HUES64 (cell line): ENCODE measurements around the gene EIF4E2.

Source experiments
- H3K27ac ChIP-seq: 2 replicates; pipeline ENCODE4 v1.7.0; 2013; ENCODE audit warnings: low read depth, low read length, inconsistent platforms
- H3K27me3 ChIP-seq: 2 replicates; pipeline ENCODE4 v1.6.1; 2013; ENCODE audit warnings: mild to moderate bottlenecking, low read length; ENCODE audit not compliant: insufficient read depth
- H3K36me3 ChIP-seq: 2 replicates; pipeline ENCODE4 v1.6.1; 2013; ENCODE audit warnings: mild to moderate bottlenecking, low read length; ENCODE audit not compliant: insufficient read depth
- H3K4me1 ChIP-seq: 2 replicates; pipeline ENCODE4 v1.6.1; 2013; ENCODE audit warnings: mild to moderate bottlenecking, low read length, moderate library complexity; ENCODE audit not compliant: insufficient read depth
- H3K4me3 ChIP-seq: 2 replicates; pipeline ENCODE4 v1.5.1; 2013; ENCODE audit warnings: mild to moderate bottlenecking, low read length, moderate library complexity
- H3K9ac ChIP-seq: 2 replicates; pipeline ENCODE4 v1.6.1; 2013; ENCODE audit warnings: mild to moderate bottlenecking, low read depth, low read length
- H3K9me3 ChIP-seq: 2 replicates; pipeline ENCODE4 v1.6.1; 2013; ENCODE audit warnings: low read depth, low read length; ENCODE audit not compliant: insufficient read depth
- WGBS: fragments of 150-250, 120-280 bp; methylation state at CpG from one replicate; pipeline ENCODE4 v1.1.7; 2013; ENCODE audit warnings: missing lambda C conversion rate; 5-methylcytosine and 5-hydroxymethylcytosine counted together

Gene EIF4E2

GRCh38 chr2:232541195-232541960 is 9.1 kb upstream of the EIF4E2 start:
- Histone ChIP-seq H3K9me3 (no peaks in the 10 kb centered on the region), H3K36me3 (no peaks in the 10 kb centered on the region; the same call in 1 of the 2 replicates), H3K27ac (no peak overlapping the region), H3K27me3 (no peaks in the 10 kb centered on the region), H3K4me1 (peaks cover 18% of the 10 kb centered on the region), H3K4me3 (no peak overlapping the region), H3K9ac (no peak overlapping the region)
- WGBS = 92% methylated on average over 19 of the region's 19 CpGs

DNA sequence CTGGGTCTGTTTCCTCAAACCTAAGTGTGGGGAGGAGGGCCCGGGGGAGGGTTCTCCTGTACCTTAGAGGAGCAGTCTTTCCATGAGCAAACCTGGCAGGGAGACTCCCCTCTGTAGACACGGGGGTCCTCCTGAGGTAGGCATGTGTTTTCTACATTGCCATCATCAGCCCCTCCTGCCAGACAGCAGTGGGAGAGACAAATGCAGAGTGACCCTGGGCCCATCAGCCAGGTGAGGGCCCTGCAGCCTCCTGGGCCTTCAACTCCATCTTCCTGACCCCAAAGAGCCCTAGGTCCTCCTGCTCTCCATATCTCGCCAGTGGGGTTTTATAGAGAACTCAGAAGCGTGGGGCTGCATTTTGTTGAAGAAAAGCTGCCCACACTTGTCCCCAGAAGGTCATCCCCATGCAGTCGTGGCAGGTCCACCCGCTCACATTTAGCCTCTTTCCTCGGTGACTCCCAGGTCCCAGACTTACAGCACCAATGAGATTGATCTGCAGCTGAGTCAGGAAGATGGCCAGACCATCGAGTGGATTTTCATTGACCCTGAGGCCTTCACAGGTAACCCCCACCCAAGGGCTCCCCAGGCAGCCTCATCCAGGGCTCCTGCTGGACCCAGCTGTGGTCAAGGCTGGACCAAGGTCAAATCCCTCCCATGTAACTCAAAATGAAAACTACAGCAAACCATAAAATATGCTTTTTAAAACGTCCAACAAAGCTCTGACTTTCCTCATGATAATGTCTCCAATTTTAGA is 8.4 kb upstream of the EIF4E2 start:
- no peak overlapping the region for H3K4me3 ChIP-seq
- peaks cover 6% of the 10 kb centered on the region; the same call in 1 of the 2 replicates for H3K36me3 ChIP-seq
- H3K27me3 ChIP-seq = no peaks in the 10 kb centered on the region
- H3K9ac ChIP-seq = no peak overlapping the region
- H3K27ac ChIP-seq = no peak overlapping the region
- WGBS = 78% methylated on average over 9 of the region's 9 CpGs
- H3K9me3 ChIP-seq = no peaks in the 10 kb centered on the region
- H3K4me1 ChIP-seq = peaks cover 18% of the 10 kb centered on the region

DNA sequence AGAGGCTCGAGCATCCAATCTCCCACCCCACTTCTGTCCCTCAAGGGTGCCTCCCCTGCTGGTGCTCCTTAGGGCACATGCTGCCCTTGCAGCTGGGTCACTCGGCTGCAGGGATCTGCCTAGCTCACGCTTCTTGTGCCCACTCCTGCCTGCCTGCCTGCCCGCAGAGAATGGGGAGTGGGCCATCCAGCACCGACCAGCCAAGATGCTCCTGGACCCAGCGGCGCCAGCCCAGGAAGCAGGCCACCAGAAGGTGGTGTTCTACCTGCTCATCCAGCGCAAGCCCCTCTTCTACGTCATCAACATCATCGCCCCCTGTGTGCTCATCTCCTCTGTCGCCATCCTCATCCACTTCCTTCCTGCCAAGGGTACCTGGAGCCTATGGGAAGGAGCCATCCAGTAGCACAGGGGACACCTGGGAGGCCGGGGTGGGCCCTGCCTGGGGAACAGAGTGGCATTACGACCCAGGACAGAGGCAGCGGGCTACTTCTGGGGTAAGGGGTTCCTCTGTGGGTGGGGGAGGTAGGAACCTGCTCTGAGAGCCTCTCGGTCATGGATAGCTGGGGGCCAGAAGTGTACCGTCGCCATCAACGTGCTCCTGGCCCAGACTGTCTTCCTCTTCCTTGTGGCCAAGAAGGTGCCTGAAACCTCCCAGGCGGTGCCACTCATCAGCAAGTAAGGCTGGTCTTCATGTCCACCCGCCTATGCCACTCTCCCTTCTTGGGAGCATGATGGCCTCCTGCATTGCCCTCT is 7.6 kb upstream of the EIF4E2 start:
- no peaks in the 10 kb centered on the region for H3K9me3 ChIP-seq
- H3K36me3 ChIP-seq = peaks cover 13% of the 10 kb centered on the region
- H3K9ac ChIP-seq = no peak overlapping the region
- 94% methylated on average over 20 of the region's 20 CpGs for WGBS
- H3K4me3 ChIP-seq = no peak overlapping the region
- H3K27ac ChIP-seq = no peak overlapping the region
- no peaks in the 10 kb centered on the region for H3K27me3 ChIP-seq
- peaks cover 18% of the 10 kb centered on the region for H3K4me1 ChIP-seq

- Histone ChIP-seq H3K27ac (no peak overlapping the region), H3K9me3 (no peaks in the 10 kb centered on the region), H3K36me3 (peaks cover 16% of the 10 kb centered on the region), H3K4me1 (peaks cover 13% of the 10 kb centered on the region), H3K27me3 (no peaks in the 10 kb centered on the region), H3K9ac (no peak overlapping the region), H3K4me3 (no peak overlapping the region)
- WGBS = 96% methylated on average over 13 of the region's 14 CpGs
These were observed 7.0 kb upstream of the EIF4E2 start for GRCh38 chr2:232543491-232543890.

DNA sequence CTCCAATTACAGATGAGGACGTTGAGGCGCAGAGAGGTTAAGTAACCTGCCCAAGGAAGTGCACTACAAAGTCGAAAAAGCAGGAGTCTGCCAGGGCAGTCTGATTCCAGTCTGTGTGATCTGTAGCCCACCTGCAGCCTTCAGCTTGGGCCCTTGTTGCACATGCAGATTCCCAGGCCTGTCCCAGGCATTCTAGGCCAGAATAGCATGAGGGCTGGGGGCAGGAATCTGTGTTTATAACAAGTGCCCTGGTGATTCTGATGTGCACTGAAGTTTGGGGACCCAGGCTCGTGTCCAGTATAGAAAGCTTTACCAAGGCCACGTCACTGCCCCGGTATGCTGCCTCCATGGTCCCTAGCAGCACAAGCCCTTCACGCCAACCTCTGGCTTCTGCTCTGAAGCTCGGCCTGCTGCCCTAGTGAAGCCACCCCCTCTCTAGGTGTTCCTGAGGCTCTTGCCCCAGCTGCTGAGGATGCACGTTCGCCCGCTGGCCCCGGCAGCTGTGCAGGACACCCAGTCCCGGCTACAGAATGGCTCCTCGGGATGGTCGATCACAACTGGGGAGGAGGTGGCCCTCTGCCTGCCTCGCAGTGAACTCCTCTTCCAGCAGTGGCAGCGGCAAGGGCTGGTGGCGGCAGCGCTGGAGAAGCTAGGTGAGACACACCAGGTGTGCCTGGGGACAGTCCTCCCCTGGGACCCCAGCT is 6.4 kb upstream of the EIF4E2 start:
- Histone ChIP-seq H3K4me1 (peaks cover 7% of the 10 kb centered on the region), H3K9me3 (no peaks in the 10 kb centered on the region), H3K4me3 (no peak overlapping the region), H3K27me3 (no peaks in the 10 kb centered on the region), H3K27ac (no peak overlapping the region), H3K36me3 (peaks cover 16% of the 10 kb centered on the region), H3K9ac (no peak overlapping the region)
- 94% methylated on average over 19 of the region's 19 CpGs for WGBS

GRCh38 chr2:232544674-232545073 is 5.8 kb upstream of the EIF4E2 start:
- 0 out of 2 replicates have a peak, but pooled peaks cover 2% of the 10 kb centered on the region for H3K4me1 ChIP-seq
- H3K4me3 ChIP-seq = no peak overlapping the region
- H3K27ac ChIP-seq = no peak overlapping the region
- 92% methylated on average over 6 of the region's 6 CpGs for WGBS
- H3K9ac ChIP-seq = no peak overlapping the region
- no peaks in the 10 kb centered on the region for H3K9me3 ChIP-seq
- H3K27me3 ChIP-seq = no peaks in the 10 kb centered on the region
- H3K36me3 ChIP-seq = peaks cover 16% of the 10 kb centered on the region

- WGBS = 94% methylated on average over 17 of the region's 17 CpGs
- Histone ChIP-seq H3K36me3 (peaks cover 16% of the 10 kb centered on the region), H3K27me3 (no peaks in the 10 kb centered on the region), H3K4me1 (no peaks in the 10 kb centered on the region), H3K9ac (no peak overlapping the region), H3K27ac (no peak overlapping the region), H3K4me3 (no peak overlapping the region), H3K9me3 (no peaks in the 10 kb centered on the region)
These were observed 4.7 kb upstream of the EIF4E2 start for GRCh38 chr2:232545511-232546375.

DNA sequence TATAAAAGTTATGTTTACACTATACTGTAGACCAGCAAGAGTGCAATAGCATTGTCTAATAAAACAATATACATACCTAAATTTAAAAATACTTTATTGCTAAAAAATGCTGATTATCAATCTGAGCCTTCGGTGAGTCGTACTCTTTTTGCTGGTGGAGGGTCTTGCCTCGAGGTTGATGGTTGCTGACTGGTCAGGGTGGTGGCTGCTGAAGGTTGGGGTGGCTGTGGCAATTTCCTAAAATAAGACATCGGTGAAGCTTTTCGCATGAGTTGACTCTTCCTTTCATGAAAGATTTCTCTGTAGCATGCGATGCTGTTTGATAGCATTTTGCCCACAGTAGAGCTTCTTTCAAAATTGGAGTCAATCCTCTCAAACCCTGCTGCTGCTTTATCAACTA is 2.5 kb upstream of the EIF4E2 start:
- Histone ChIP-seq H3K27me3 (no peaks in the 10 kb centered on the region), H3K27ac (no peak overlapping the region), H3K9ac (no peak overlapping the region), H3K4me1 (peaks cover 3% of the 10 kb centered on the region; the same call in 1 of the 2 replicates), H3K4me3 (no peak overlapping the region), H3K36me3 (peaks cover 28% of the 10 kb centered on the region), H3K9me3 (no peaks in the 10 kb centered on the region)
- WGBS = 98% methylated on average over 6 of the region's 6 CpGs

GRCh38 chr2:232549655-232550353 is 685 bp upstream of the EIF4E2 start:
- 34% methylated on average over 20 of the region's 21 CpGs for WGBS
- H3K4me3 ChIP-seq = peak overlapping the region; percentile 92

More at GRCh38 chr2:232549655-232550353, 685 bp upstream of the EIF4E2 start:
- H3K36me3 ChIP-seq = peaks cover 35% of the 10 kb centered on the region
- no peaks in the 10 kb centered on the region for H3K9me3 ChIP-seq
- no peaks in the 10 kb centered on the region for H3K27me3 ChIP-seq
- H3K9ac ChIP-seq = peak overlapping the region; percentile 93
- H3K4me1 ChIP-seq = peaks cover 3% of the 10 kb centered on the region; the same call in 1 of the 2 replicates
- H3K27ac ChIP-seq = peak overlapping the region; percentile 97
